IMR-90 (cell line): Measurements from ENCODE around the gene UFC1. TPM values are rescaled to one million over a fixed set of nuclear protein-coding genes. Genes with fewer than 3 reads are reported as not detected.

Source experiments
- ATAC-seq: fragments of 200-7000 bp; cut with Tn5 transposase; 2 replicates; pipeline ENCODE4 v1.9.1; 2020; ENCODE audit warnings: low read depth, mild to moderate bottlenecking, moderate library complexity
- BruUV-seq: library from RNA; stranded (reverse); fragments of 400-500 nt; replicated peaks from 2 replicates; lab custom pipeline; 2021; lab: Mats Ljungman, UMichigan
- CTCF ChIA-PET: fragments of 300-600 bp; formaldehyde crosslinking; extraction: SDS; loops from one replicate; lab custom pipeline; 2021; ENCODE audit warnings: antibody characterized with exemption; lab: Yijun Ruan, JAX
- POLR2A ChIA-PET: fragments of 300-600 bp; sonication (Branson Sonifier 250); formaldehyde crosslinking; loops from one replicate; lab custom pipeline; 2022; ENCODE audit warnings: antibody characterized with exemption; ENCODE audit not compliant: unreplicated experiment; lab: Charles Lee
- DNase-seq: peaks from one replicate; pipeline ENCODE4 v3.0.0; 2013
- H2AFZ ChIP-seq: replicated peaks from 2 replicates; pipeline ENCODE3; 2013; ENCODE audit warnings: low read length, mild to moderate bottlenecking; ENCODE audit not compliant: poor library complexity
- H2AK5ac ChIP-seq: 2 replicates; pipeline ENCODE4 v1.6.1; 2013; ENCODE audit warnings: low read depth, low read length, inconsistent platforms
- H2AK9ac ChIP-seq: replicated peaks from 2 replicates; pipeline ENCODE3; 2013; ENCODE audit warnings: mild to moderate bottlenecking, low read depth, low read length, moderate library complexity; ENCODE audit not compliant: poor library complexity
- H2BK120ac ChIP-seq: 2 replicates; pipeline ENCODE4 v1.6.1; 2013; ENCODE audit warnings: low read depth, low read length, inconsistent platforms
- H2BK15ac ChIP-seq: 3 replicates; pipeline ENCODE4 v1.6.1; 2013; ENCODE audit warnings: low read depth, low read length, inconsistent platforms
- H2BK20ac ChIP-seq: 2 replicates; pipeline ENCODE4 v1.6.1; 2013; ENCODE audit warnings: low read depth, mild to moderate bottlenecking, inconsistent platforms, low read length, moderate library complexity
- H2BK5ac ChIP-seq: 2 replicates; pipeline ENCODE4 v1.6.1; 2013; ENCODE audit warnings: mild to moderate bottlenecking, low read depth, low read length, inconsistent platforms; ENCODE audit not compliant: poor library complexity, severe bottlenecking
- H3K14ac ChIP-seq: replicated peaks from 2 replicates; pipeline ENCODE4 v1.6.1; 2013; ENCODE audit warnings: low read depth, low read length, inconsistent platforms
- H3K18ac ChIP-seq: 2 replicates; pipeline ENCODE4 v1.6.1; 2013; ENCODE audit warnings: low read depth, low read length, control low read depth
- H3K23ac ChIP-seq: 2 replicates; pipeline ENCODE4 v1.6.1; 2013; ENCODE audit warnings: low read depth, low read length, inconsistent platforms
- H3K27ac ChIP-seq: 2 replicates; pipeline ENCODE4 v1.5.1; 2013; ENCODE audit warnings: mild to moderate bottlenecking, control low read depth, low read length; ENCODE audit not compliant: insufficient read depth
- H3K27me3 ChIP-seq: 2 replicates; pipeline ENCODE4 v1.6.1; 2013; ENCODE audit warnings: low read length; ENCODE audit not compliant: control insufficient read depth, insufficient read depth
- H3K36me3 ChIP-seq: 2 replicates; pipeline ENCODE4 v1.6.1; 2013; ENCODE audit warnings: low read length, mixed read lengths; ENCODE audit not compliant: control insufficient read depth, insufficient read depth
- H3K4ac ChIP-seq: 2 replicates; pipeline ENCODE4 v1.6.1; 2013; ENCODE audit warnings: low read depth, low read length, inconsistent platforms
- H3K4me1 ChIP-seq: 2 replicates; pipeline ENCODE4 v1.6.1; 2013; ENCODE audit warnings: low read length, mixed read lengths; ENCODE audit not compliant: control insufficient read depth, insufficient read depth
- H3K4me2 ChIP-seq: 2 replicates; pipeline ENCODE4 v1.6.1; 2013; ENCODE audit warnings: low read depth, mild to moderate bottlenecking, control low read depth, low read length, moderate library complexity
- H3K4me3 ChIP-seq: 2 replicates; pipeline ENCODE4 v1.5.1; 2013; ENCODE audit warnings: low read depth, mild to moderate bottlenecking, control low read depth, low read length, moderate library complexity; ENCODE audit not compliant: insufficient read depth
- H3K56ac ChIP-seq: 2 replicates; pipeline ENCODE4 v1.6.1; 2013; ENCODE audit warnings: low read length, inconsistent platforms; ENCODE audit not compliant: insufficient read depth; ENCODE audit errors: extremely low read depth
- H3K79me1 ChIP-seq, 2 experiments: 2 replicates each; pipeline ENCODE4 v1.6.1; 2013; ENCODE audit warnings: low read length in 2 of 2, inconsistent platforms in 1 of 2, low read depth in 1 of 2
- H3K9ac ChIP-seq: 2 replicates; pipeline ENCODE4 v1.6.1; 2013; ENCODE audit warnings: low read depth, low read length, control low read depth
- H3K9me1 ChIP-seq: 2 replicates; pipeline ENCODE4 v1.6.1; 2013; ENCODE audit warnings: low read length, inconsistent platforms; ENCODE audit not compliant: insufficient read depth
- H3K9me3 ChIP-seq: 2 replicates; pipeline ENCODE4 v1.6.1; 2013; ENCODE audit warnings: low read length; ENCODE audit not compliant: control insufficient read depth, insufficient read depth
- H4K20me1 ChIP-seq: 2 replicates; pipeline ENCODE4 v1.6.1; 2013; ENCODE audit warnings: low read length, inconsistent platforms; ENCODE audit not compliant: insufficient read depth
- H4K5ac ChIP-seq: 2 replicates; pipeline ENCODE4 v1.6.1; 2013; ENCODE audit warnings: mild to moderate bottlenecking, low read depth, low read length, control low read depth
- H4K8ac ChIP-seq, 2 experiments: 2 replicates each; pipeline ENCODE4 v1.6.1; 2013; ENCODE audit warnings: low read depth in 2 of 2, low read length in 2 of 2, control low read depth in 1 of 2, inconsistent platforms in 1 of 2
- H4K91ac ChIP-seq: 2 replicates; pipeline ENCODE4 v1.6.1; 2013; ENCODE audit warnings: low read depth, low read length, inconsistent platforms; ENCODE audit not compliant: insufficient read depth
- BHLHE40 ChIP-seq: fragments of 150-350 bp; IDR thresholded peaks from 2 replicates; pipeline ENCODE4 v1.6.1; 2016; ENCODE audit warnings: mild to moderate bottlenecking, low read depth, low read length
- CEBPB ChIP-seq: IDR thresholded peaks from 2 replicates; pipeline ENCODE4 v1.6.1; 2012; ENCODE audit warnings: low read depth, low read length, improper control_type of control experiment
- CHD1 ChIP-seq: IDR thresholded peaks from 2 replicates; pipeline ENCODE4 v1.6.1; 2012; ENCODE audit warnings: low read depth, low read length, improper control_type of control experiment
- CTCF ChIP-seq: conservative IDR thresholded peaks from 2 replicates; pipeline ENCODE4 v1.5.1; 2012; ENCODE audit warnings: mild to moderate bottlenecking, low read depth, low read length, improper control_type of control experiment
- ELK1 ChIP-seq: fragments of 150-350 bp; IDR thresholded peaks from 2 replicates; pipeline ENCODE4 v1.6.1; 2016; ENCODE audit warnings: low read depth, mild to moderate bottlenecking, low read length, moderate library complexity, borderline replicate concordance
- FOS ChIP-seq: fragments of 150-350 bp; IDR thresholded peaks from 2 replicates; pipeline ENCODE4 v1.6.1; 2016; ENCODE audit warnings: low read depth, low read length
- MAFK ChIP-seq: IDR thresholded peaks from 2 replicates; pipeline ENCODE4 v1.6.1; 2012; ENCODE audit warnings: low read depth, low read length, improper control_type of control experiment
- MAZ ChIP-seq: IDR thresholded peaks from 2 replicates; pipeline ENCODE4 v1.6.1; 2012; ENCODE audit warnings: low read depth, mild to moderate bottlenecking, low read length, improper control_type of control experiment, moderate library complexity, borderline replicate concordance
- NFE2L2 ChIP-seq: fragments of 150-350 bp; IDR thresholded peaks from 2 replicates; pipeline ENCODE4 v1.6.1; 2016; ENCODE audit warnings: low read depth, mild to moderate bottlenecking, low read length
- POLR2A ChIP-seq: IDR thresholded peaks from 2 replicates; pipeline ENCODE4 v1.6.1; 2012; ENCODE audit warnings: mild to moderate bottlenecking, low read depth, low read length
- RAD21 ChIP-seq: IDR thresholded peaks from 2 replicates; pipeline ENCODE4 v1.6.1; 2012; ENCODE audit warnings: low read length, improper control_type of control experiment
- RCOR1 ChIP-seq: IDR thresholded peaks from 2 replicates; pipeline ENCODE4 v1.6.1; 2012; ENCODE audit warnings: mild to moderate bottlenecking, low read length, improper control_type of control experiment; ENCODE audit not compliant: insufficient replicate concordance
- RFX5 ChIP-seq: IDR thresholded peaks from 2 replicates; pipeline ENCODE4 v1.8.0; 2012; ENCODE audit warnings: low read depth, mild to moderate bottlenecking, low read length, moderate library complexity
- SMC3 ChIP-seq: fragments of 150-350 bp; IDR thresholded peaks from 2 replicates; pipeline ENCODE4 v1.6.1; 2016; ENCODE audit warnings: low read depth, mild to moderate bottlenecking, antibody characterized with exemption, low read length, moderate library complexity
- USF2 ChIP-seq: fragments of 150-350 bp; IDR thresholded peaks from 2 replicates; pipeline ENCODE4 v1.6.1; 2017; ENCODE audit warnings: mild to moderate bottlenecking, antibody characterized with exemption, low read length, low read depth
- WGBS, 2 experiments: methylation state at CpG; one replicate each; pipeline versions ENCODE4 v1.1.5 to v1.1.7; 2013; ENCODE audit warnings: missing lambda C conversion rate in 2 of 2; ENCODE audit not compliant: insufficient read length in 1 of 2; ENCODE audit errors: extremely low coverage in 2 of 2; 5-methylcytosine and 5-hydroxymethylcytosine counted together
- dilution Hi-C: fragments of 300-500 bp; cut with HindIII; formaldehyde crosslinking; loops from one replicate; pipeline ENCODE4 v1.14.3; 2018; ENCODE audit warnings: low sequenced_read_pairs; ENCODE audit not compliant: unreplicated experiment
- in situ Hi-C: fragments of 300-500 bp; cut with MboI; formaldehyde crosslinking; loops from 3 replicates; pipeline ENCODE4 v1.14.3; 2019; ENCODE audit warnings: low sequenced_read_pairs, inconsistent platforms, mixed read lengths
- intact Hi-C: fragments of 100-400 bp; cut with micrococcal nuclease; formaldehyde crosslinking; loops from 2 replicates; pipeline ENCODE4 v1.10.0; 2022
- polyA plus RNA-seq, 3 experiments: library from polyadenylated mRNA; depleted of rRNA; stranded (reverse); fragments of >200 nt; gene quantifications; 2 replicates each; pipeline ENCODE4 v1.2.3, GENCODE V29; 2012; ENCODE audit warnings: low replicate concordance in 1 of 3
- total RNA-seq: library from RNA; depleted of rRNA; stranded (reverse); fragments of >200 nt; gene quantifications from 2 replicates; pipeline ENCODE4 v1.2.3, GENCODE V29; 2012

The UFC1 gene
- total and polyA plus RNA-seq, 2 of the 4 experiments (the other 2 are of a cell fraction) = 134 to 140 TPM

- Histone ChIP-seq H2BK120ac (no peak overlapping the region), H4K8ac (peak overlapping the region; percentile 85 to 98), H2AK5ac (peak overlapping the region; percentile 59; the same call in 1 of the 2 replicates), H2BK15ac (no peak overlapping the region), H4K5ac (peak overlapping the region; percentile 89), H3K36me3 (peaks cover 28% of the 10 kb centered on the region), H4K91ac (no peak overlapping the region), H3K9me3 (no peaks in the 10 kb centered on the region), H2BK20ac (no peak overlapping the region), H3K27me3 (no peaks in the 10 kb centered on the region), H3K4me3 (no peak overlapping the region), H3K4me2 (peak overlapping the region; percentile 92), H3K27ac (peak overlapping the region; percentile 72; the same call in 1 of the 2 replicates), H3K14ac (0 out of 2 replicates have a peak overlapping the region, but pooled peaks have one; percentile 29), H2BK5ac (no peak overlapping the region), H3K18ac (no peak overlapping the region), H3K23ac (no peak overlapping the region), H3K4ac (peak overlapping the region; percentile 91; the same call in 1 of the 2 replicates), H3K56ac (no peak overlapping the region), H2AK9ac (peak overlapping the region; percentile 91), H2AFZ (peak overlapping the region; percentile 96), H3K79me1 (peaks cover 23 to 51% of the 10 kb centered on the region in 2 experiments), H3K9ac (peak overlapping the region; percentile 78; the same call in 1 of the 2 replicates), H4K20me1 (no peaks in the 10 kb centered on the region), H3K4me1 (peaks cover 7% of the 10 kb centered on the region), H3K9me1 (peaks cover 19% of the 10 kb centered on the region)
- CTCF ChIA-PET = interaction anchor here (0.6 to 1.0 kb wide), 3 partner anchors 24 to 774 kb away, joined by 3 to 6 read pairs (median 4); no protein-coding TSS in a partner anchor
- in situ Hi-C loops (no loop called here), intact Hi-C loops (no loop called here), dilution Hi-C loops (no loop called here)
- ATAC-seq (no peak), DNase-seq (no peak)
- WGBS, 2 experiments = 77% methylated on average over 4 of the region's 9 CpGs; no CpG with 5 or more reads in 1 of the 2 experiments
- no TSS peak for BruUV-seq
- POLR2A ChIA-PET = no interaction called here
- TF ChIP-seq MAFK (no peak), BHLHE40 (no peak), MAZ (no peak), FOS (no peak), RFX5 (no peak), CHD1 (no peak), ELK1 (no peak), RCOR1 (no peak), CTCF (no peak), NFE2L2 (no peak), SMC3 (no peak), CEBPB (no peak), RAD21 (no peak), USF2 (no peak), POLR2A (no peak)
Measured at GRCh38 chr1:161158316-161159010, 4.7 kb downstream of the UFC1 start.
